ENCODE results near the gene F12.

DNA sequence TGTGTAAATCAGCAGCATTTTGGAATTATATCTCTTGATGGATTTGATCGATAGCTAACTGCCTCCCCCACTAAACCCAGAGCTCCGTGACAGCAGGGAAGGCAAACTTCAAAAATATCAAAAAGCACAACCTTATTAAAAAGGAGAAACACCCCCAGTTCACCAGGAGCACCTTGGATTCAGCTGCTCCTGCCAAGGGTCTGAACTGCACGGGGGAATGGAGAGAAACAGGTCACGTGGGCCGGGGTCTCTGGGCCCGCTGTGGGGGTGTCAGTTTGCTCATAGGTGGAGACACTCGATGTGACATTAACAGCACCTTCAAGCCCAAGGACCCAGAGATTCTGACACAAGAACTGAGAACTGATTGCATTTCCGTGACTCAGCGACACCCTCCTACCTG, 26.2 kb downstream of the F12 start:
- TF ChIP-seq, protein P1, sequence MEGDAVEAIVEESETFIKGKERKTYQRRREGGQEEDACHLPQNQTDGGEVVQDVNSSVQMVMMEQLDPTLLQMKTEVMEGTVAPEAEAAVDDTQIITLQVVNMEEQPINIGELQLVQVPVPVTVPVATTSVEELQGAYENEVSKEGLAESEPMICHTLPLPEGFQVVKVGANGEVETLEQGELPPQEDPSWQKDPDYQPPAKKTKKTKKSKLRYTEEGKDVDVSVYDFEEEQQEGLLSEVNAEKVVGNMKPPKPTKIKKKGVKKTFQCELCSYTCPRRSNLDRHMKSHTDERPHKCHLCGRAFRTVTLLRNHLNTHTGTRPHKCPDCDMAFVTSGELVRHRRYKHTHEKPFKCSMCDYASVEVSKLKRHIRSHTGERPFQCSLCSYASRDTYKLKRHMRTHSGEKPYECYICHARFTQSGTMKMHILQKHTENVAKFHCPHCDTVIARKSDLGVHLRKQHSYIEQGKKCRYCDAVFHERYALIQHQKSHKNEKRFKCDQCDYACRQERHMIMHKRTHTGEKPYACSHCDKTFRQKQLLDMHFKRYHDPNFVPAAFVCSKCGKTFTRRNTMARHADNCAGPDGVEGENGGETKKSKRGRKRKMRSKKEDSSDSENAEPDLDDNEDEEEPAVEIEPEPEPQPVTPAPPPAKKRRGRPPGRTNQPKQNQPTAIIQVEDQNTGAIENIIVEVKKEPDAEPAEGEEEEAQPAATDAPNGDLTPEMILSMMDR (IDR thresholded peaks at IDR 0.05), result no peak
- no peak for TF ChIP-seq POLR2A (IDR thresholded peaks at IDR 0.05)
